ENCODE measurements around the gene GRIK3. TPM values are rescaled to one million over a fixed set of nuclear protein-coding genes. Genes with fewer than 3 reads are reported as not detected.

GRIK3 gene
- total RNA-seq, 1 donor from 2014 or later: not detected

DNA sequence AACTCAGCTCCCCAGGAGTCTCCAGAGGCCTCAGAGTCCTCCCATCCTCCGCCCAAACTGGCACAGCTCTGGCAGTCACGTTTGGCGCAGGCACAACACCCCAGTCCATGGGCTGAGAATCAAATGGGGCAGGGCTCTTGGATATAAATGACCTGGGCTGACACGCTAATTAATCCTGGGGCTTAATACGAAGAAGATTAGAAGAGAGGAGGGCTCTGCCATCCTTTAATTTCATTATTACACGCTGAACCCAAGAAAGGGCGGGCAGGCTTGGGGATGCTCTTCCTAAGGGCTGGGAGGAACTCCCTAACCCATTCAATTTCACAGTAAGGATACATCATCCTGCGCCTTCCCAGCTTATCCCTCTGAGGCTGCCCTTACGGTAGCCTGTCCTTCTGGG is 2.4 kb downstream of the GRIK3 start:
- Mint-ChIP-seq H3K36me3 (ENCODE audit: unreplicated experiment) (no peaks in the 10 kb centered on the region), H3K27me3 (ENCODE audit: unreplicated experiment) (peaks cover 46% of the 10 kb centered on the region), H3K9me3 (ENCODE audit: unreplicated experiment) (no peaks in the 10 kb centered on the region), H3K4me3 (ENCODE audit: unreplicated experiment) (no peak overlapping the region), H3K4me1 (ENCODE audit: unreplicated experiment) (peaks cover 2% of the 10 kb centered on the region), H3K27ac (ENCODE audit: unreplicated experiment) (no peak overlapping the region)
- TF ChIP-seq, protein P1, sequence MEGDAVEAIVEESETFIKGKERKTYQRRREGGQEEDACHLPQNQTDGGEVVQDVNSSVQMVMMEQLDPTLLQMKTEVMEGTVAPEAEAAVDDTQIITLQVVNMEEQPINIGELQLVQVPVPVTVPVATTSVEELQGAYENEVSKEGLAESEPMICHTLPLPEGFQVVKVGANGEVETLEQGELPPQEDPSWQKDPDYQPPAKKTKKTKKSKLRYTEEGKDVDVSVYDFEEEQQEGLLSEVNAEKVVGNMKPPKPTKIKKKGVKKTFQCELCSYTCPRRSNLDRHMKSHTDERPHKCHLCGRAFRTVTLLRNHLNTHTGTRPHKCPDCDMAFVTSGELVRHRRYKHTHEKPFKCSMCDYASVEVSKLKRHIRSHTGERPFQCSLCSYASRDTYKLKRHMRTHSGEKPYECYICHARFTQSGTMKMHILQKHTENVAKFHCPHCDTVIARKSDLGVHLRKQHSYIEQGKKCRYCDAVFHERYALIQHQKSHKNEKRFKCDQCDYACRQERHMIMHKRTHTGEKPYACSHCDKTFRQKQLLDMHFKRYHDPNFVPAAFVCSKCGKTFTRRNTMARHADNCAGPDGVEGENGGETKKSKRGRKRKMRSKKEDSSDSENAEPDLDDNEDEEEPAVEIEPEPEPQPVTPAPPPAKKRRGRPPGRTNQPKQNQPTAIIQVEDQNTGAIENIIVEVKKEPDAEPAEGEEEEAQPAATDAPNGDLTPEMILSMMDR (IDR thresholded peaks at IDR 0.05): no peak
- no peak for DNase-seq (ENCODE audit: extremely low spot score, unreplicated experiment)

- no peak for DNase-seq (ENCODE audit: extremely low spot score, unreplicated experiment)
- H3K27ac Mint-ChIP-seq (ENCODE audit: unreplicated experiment): no peak overlapping the region
- peaks cover 43% of the 10 kb centered on the region for H3K27me3 Mint-ChIP-seq (ENCODE audit: unreplicated experiment)
- TF ChIP-seq, protein P1 (IDR thresholded peaks at IDR 0.05): no peak
- H3K36me3 Mint-ChIP-seq (ENCODE audit: unreplicated experiment): no peaks in the 10 kb centered on the region
- H3K4me3 Mint-ChIP-seq (ENCODE audit: unreplicated experiment): no peak overlapping the region
- peaks cover 2% of the 10 kb centered on the region for H3K4me1 Mint-ChIP-seq (ENCODE audit: unreplicated experiment)
- H3K9me3 Mint-ChIP-seq (ENCODE audit: unreplicated experiment): no peaks in the 10 kb centered on the region
These were observed 2.9 kb downstream of the GRIK3 start for GRCh38 chr1:37031429-37031828.

- Mint-ChIP-seq H3K27ac (ENCODE audit: unreplicated experiment) (no peak overlapping the region), H3K9me3 (ENCODE audit: unreplicated experiment) (no peaks in the 10 kb centered on the region), H3K4me1 (ENCODE audit: unreplicated experiment) (no peaks in the 10 kb centered on the region), H3K4me3 (ENCODE audit: unreplicated experiment) (no peak overlapping the region), H3K27me3 (ENCODE audit: unreplicated experiment) (peaks cover 27% of the 10 kb centered on the region), H3K36me3 (ENCODE audit: unreplicated experiment) (no peaks in the 10 kb centered on the region)
- DNase-seq (ENCODE audit: extremely low spot score, unreplicated experiment): no peak
- TF ChIP-seq, protein P1 (IDR thresholded peaks at IDR 0.05): no peak
These were observed 5.2 kb downstream of the GRIK3 start for GRCh38 chr1:37028981-37029617.

- DNase-seq (ENCODE audit: extremely low spot score, unreplicated experiment): no peak
- H3K4me1 Mint-ChIP-seq (ENCODE audit: unreplicated experiment): no peaks in the 10 kb centered on the region
- H3K27ac Mint-ChIP-seq (ENCODE audit: unreplicated experiment): no peak overlapping the region
- H3K9me3 Mint-ChIP-seq (ENCODE audit: unreplicated experiment): no peaks in the 10 kb centered on the region
- TF ChIP-seq, protein P1 (IDR thresholded peaks at IDR 0.05): no peak
- H3K27me3 Mint-ChIP-seq (ENCODE audit: unreplicated experiment): no peaks in the 10 kb centered on the region
- no peak overlapping the region for H3K4me3 Mint-ChIP-seq (ENCODE audit: unreplicated experiment)
- no peaks in the 10 kb centered on the region for H3K36me3 Mint-ChIP-seq (ENCODE audit: unreplicated experiment)
These were observed 12.8 kb downstream of the GRIK3 start for GRCh38 chr1:37021502-37021901.

DNA sequence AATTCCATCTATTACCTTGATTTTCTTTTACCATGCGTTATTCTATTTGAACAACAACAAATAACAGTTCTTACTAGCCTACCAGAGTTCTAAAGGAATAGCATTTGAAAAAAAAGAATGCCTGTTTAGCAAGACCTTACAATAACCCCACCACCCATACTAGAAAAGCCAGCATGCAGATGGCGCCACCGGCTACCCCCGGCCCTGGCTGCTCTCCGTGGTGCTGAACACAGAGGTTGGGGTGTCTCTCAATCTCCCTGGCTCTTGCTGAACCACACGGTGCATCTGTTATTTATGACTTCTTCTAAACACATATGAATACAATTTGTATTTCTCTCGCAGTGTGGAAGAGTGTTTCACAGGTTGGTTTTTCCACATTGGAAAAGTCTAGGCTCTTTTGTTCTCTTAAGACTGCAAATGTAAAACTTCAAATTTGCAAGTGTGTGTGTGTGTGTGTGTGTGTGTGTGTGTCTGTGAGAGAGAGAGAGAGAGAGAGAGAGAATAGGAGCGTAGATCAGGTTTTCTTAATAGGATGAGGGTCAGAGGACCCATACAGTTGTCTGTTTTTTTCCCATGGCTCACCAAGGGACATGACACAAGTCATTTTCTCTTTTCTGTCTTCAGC is 13.6 kb downstream of the GRIK3 start:
- no peaks in the 10 kb centered on the region for H3K36me3 Mint-ChIP-seq (ENCODE audit: unreplicated experiment)
- TF ChIP-seq, protein P1 (IDR thresholded peaks at IDR 0.05): no peak
- H3K27me3 Mint-ChIP-seq (ENCODE audit: unreplicated experiment): no peaks in the 10 kb centered on the region

More for the DNA sequence above, 13.6 kb downstream of the GRIK3 start:
- H3K9me3 Mint-ChIP-seq (ENCODE audit: unreplicated experiment): no peaks in the 10 kb centered on the region
- no peak overlapping the region for H3K27ac Mint-ChIP-seq (ENCODE audit: unreplicated experiment)
- no peak for DNase-seq (ENCODE audit: extremely low spot score, unreplicated experiment)
- H3K4me3 Mint-ChIP-seq (ENCODE audit: unreplicated experiment): no peak overlapping the region
- H3K4me1 Mint-ChIP-seq (ENCODE audit: unreplicated experiment): no peaks in the 10 kb centered on the region
